Raji (cell line): ENCODE data around the gene PAPPA.

Experiments
- POLR2A ChIP-seq: IDR thresholded peaks from 2 replicates; pipeline ENCODE4 v1.6.1; 2011; ENCODE audit warnings: low read depth, low read length, control low read depth; ENCODE audit not compliant: insufficient read depth

The PAPPA gene, protein sequence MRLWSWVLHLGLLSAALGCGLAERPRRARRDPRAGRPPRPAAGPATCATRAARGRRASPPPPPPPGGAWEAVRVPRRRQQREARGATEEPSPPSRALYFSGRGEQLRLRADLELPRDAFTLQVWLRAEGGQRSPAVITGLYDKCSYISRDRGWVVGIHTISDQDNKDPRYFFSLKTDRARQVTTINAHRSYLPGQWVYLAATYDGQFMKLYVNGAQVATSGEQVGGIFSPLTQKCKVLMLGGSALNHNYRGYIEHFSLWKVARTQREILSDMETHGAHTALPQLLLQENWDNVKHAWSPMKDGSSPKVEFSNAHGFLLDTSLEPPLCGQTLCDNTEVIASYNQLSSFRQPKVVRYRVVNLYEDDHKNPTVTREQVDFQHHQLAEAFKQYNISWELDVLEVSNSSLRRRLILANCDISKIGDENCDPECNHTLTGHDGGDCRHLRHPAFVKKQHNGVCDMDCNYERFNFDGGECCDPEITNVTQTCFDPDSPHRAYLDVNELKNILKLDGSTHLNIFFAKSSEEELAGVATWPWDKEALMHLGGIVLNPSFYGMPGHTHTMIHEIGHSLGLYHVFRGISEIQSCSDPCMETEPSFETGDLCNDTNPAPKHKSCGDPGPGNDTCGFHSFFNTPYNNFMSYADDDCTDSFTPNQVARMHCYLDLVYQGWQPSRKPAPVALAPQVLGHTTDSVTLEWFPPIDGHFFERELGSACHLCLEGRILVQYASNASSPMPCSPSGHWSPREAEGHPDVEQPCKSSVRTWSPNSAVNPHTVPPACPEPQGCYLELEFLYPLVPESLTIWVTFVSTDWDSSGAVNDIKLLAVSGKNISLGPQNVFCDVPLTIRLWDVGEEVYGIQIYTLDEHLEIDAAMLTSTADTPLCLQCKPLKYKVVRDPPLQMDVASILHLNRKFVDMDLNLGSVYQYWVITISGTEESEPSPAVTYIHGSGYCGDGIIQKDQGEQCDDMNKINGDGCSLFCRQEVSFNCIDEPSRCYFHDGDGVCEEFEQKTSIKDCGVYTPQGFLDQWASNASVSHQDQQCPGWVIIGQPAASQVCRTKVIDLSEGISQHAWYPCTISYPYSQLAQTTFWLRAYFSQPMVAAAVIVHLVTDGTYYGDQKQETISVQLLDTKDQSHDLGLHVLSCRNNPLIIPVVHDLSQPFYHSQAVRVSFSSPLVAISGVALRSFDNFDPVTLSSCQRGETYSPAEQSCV (N-terminal part only)

DNA sequence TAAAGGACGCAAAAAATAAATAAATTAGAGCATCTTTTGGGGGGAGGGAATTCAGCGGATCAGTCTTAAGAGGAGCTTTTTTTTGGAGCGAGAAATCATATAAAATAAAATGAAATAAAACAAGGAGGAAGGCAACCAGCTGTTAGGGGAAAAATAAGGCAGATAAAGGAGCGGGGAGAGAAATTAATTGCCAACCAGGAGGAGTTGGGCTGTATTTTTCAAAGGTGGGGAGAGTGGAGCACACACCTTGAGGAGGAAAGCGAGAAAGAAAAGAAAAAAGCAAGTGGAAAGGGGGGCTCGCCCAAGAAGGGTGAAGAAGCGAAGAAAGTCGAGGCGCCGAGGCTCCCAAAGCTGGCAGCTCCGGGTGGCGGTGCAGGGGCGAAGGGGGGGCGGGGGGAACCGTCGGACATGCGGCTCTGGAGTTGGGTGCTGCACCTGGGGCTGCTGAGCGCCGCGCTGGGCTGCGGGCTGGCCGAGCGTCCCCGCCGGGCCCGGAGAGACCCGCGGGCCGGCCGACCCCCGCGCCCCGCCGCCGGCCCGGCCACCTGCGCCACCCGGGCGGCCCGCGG, at the start of gene PAPPA:
Gene PAPPA (plus strand): TSS at position 27 of the 569 bp plus-strand sequence. CDS start 382 bp downstream, at position 409.
- no peak for TF ChIP-seq POLR2A

DNA sequence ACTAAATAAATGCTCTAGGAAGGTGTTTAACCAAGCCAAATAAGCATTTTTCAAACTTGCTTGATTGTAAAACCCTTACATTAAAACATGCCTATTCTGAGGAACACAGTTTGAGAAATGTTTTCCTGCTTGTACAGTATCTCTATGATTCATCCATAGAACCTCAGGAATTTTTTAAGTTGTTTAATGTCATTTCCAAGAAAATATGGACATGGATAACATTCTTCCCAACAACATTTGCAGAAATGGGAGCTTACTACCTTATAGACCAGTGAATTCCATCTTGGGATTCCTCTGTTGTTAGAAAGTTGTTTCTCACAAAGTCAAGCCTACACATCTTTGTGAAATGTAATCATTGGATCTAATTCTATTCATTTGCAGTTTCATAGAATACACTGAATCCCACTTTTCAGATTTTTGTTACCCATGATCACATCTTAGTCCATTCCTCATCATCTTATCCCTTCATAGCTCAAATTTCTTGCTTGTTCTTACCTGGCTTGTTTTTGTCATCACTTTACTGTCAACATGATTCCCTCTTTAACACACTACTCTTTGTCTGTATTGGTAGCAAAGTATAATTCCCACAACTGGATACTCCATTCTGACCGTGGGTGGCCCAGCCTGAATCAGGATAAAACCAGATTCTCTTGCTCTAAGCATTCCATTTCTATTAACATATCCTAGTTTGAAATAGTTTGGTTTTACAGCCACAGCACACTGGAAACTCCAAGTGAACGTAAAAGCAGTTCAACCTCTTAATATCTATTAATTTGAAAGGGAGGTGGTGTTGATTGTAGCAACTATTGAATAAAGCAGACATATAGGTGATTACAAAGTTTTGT, 49.4 kb upstream of the PAPPA start:
- no peak for TF ChIP-seq POLR2A

DNA sequence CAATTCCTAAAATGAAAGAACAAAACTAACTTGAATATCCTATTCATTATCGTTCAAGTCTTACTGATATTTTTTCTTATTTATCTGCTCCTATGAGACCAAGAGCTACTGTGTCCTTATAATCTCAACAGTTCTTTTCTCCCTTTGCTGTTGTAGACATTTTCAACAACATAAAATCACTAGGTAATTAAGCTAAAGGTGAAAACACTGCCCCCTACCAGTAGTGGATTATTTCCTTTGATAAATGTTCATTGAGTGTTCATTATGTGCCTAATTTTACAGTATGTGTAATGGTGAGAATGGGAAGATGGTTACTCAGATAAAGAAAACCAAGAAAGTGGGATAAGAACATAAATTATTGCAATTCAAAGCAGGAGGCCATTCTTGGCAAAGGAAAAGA, 41.4 kb upstream of the PAPPA start:
- no peak for TF ChIP-seq POLR2A

DNA sequence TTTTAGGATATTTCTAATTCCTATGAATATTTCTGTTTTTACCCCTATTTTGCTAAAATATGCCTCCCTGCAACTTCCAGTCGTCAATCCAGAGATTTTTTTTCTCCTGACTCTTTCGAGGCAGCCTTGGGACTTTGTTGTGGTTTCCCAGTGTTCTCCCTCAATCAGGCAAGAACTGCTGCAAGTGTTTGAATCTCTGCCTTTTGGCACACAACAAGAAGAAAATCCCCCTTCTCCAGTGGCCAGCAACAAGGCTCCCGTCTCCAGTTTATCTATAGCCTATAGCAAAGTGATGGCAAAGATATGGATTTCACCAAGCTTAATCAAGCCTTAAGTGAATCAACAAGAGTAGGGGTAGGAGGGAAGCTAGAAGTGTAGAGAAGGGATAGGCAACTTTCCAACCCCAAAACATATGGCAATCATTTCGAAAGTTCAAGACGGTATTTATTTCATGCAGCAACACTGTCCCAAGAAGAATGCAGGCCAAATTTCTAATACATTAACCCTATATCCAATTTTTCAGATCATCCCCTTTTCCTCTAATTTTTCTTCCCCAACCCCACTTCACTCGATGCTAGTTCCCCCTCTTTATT, 37.7 kb upstream of the PAPPA start:
- no peak for TF ChIP-seq POLR2A

DNA sequence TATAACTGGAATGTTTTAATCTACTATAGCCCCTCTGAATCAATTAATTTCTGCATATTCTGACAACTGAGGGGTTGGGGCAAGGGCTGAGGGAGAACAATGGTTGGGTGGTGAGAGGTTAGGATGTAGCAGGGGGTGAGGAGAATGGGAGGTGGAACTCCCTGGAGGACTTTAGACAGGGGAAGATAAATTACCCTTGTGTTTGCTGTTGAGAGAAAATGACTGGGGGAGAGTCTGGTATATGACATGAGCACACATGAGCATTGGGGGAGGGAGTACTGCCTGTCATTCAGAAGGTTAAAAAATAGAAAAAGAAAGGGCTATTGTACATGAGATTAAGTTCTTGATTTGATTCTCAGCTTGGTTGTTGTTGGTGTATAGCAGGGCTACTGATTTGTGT, 37.2 kb upstream of the PAPPA start:
- TF ChIP-seq POLR2A = no peak

DNA sequence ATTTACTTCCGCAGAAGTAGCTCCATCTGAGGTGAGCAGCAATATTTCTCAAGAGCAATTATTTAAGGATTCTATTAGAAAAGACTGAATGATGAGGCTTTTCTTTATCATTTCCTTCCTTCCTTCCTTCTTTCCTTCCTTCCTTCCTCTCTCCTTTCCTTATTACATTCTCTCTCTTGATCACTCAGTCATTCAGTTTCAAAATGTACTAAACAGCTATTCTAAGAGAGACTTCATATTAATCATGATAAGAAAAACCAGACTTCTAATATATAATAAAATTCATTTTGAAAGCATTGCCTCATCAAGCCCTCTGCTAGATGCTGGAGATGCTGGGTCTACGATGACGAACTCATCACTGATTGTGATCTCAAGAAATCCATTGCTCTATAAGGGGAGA, 30.4 kb upstream of the PAPPA start:
- TF ChIP-seq POLR2A = no peak

DNA sequence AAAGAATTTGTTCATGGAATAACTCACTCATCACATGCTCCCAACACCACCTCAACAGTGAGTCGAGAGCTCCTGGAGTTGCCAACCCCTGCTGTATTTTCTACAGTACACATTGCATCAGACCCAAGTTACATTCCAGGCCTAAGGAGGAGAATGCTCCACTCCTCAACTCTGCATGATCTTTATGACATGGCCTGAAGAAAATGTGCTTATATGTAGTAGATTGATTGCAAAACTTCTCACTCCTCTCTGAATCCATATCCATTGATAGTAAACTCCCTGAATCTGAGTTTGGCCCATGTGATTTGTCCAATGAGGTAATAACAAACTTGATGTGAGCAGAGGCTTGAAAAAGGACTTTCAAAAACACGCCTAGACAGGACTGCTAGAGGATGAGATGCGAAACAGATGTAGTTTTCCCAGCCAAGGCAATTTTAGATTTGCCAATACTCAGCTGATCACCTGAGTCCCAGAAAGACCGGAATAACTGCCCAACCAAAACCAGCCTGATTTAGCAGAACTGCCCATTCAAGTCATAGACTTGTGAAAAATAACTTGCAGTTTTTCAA, 29.0 kb upstream of the PAPPA start:
- TF ChIP-seq POLR2A = no peak

DNA sequence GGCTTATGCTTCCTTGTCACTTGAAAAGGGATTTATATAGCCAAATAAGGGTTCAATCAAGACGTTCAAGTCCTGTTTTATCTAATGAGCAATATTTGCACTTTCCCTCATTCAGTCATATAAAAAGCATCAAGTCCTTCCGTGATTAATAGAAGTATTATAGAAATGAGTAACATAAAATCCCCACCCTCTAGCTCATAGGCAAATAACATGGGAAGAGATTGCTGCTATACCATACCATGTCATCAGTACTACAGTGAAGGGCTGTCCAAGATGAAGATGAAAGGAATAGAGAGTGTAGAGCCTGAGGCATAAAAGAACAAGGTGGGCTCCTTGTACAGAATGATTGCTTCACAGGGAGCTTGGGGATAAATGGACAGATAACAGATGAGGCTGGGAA, 20.4 kb upstream of the PAPPA start:
- no peak for TF ChIP-seq POLR2A

DNA sequence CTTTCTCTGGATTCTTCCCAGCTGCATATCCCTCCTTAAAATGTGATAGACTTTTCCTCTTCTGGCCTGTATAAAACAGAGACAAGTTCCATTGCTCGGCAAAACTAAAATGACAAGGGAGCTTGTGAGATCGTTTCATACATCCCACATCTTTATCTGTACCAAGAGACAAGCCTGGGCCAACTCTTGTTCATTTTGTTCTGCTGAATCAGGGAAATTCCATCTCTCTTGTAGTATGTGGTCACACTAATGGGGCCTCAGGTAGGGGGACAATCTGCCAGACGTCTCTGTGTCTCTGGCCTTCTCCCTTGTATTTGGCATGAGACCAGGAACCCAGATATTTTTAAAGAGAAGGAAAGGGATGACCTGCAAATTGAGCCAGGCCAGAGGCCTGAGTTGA, 18.6 kb upstream of the PAPPA start:
- TF ChIP-seq POLR2A = no peak

DNA sequence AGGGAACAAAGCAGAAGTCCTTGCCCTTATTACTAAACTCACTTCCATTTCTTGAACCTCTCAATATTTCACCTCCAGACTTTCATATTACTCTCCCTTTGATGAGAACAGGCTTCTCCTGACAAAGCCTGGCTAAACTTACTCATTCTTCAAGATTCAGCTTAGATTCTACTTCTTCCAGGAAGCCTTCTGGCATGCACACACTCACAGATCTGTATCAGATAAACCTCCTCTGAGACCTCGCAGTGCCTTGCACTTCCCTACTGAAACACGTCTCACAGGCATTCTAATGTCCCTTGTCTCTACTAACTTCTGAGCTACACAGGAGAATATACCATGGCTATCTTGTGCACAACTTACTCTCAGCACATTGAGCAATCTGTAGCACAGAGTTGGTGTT, 16.6 kb upstream of the PAPPA start:
- no peak for TF ChIP-seq POLR2A

DNA sequence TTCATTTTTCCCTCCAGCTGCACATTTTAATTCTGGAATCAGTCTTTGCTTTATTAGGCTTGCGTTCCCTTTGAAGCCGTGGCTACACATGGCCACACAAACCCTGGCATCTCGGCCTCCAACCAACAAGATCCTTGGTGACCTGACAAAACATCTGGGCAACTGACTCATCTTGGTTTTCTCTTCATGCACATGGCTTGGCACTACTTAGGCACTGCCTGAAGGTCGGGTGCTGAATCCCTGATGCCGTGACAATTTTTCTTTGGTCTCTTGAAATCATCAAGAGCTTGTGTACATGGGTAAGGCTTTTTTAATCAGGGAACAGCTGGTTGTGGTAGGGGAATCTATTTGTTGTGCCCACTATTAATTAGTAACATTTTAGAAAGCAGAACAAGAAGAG, 16.0 kb upstream of the PAPPA start:
- no peak for TF ChIP-seq POLR2A

DNA sequence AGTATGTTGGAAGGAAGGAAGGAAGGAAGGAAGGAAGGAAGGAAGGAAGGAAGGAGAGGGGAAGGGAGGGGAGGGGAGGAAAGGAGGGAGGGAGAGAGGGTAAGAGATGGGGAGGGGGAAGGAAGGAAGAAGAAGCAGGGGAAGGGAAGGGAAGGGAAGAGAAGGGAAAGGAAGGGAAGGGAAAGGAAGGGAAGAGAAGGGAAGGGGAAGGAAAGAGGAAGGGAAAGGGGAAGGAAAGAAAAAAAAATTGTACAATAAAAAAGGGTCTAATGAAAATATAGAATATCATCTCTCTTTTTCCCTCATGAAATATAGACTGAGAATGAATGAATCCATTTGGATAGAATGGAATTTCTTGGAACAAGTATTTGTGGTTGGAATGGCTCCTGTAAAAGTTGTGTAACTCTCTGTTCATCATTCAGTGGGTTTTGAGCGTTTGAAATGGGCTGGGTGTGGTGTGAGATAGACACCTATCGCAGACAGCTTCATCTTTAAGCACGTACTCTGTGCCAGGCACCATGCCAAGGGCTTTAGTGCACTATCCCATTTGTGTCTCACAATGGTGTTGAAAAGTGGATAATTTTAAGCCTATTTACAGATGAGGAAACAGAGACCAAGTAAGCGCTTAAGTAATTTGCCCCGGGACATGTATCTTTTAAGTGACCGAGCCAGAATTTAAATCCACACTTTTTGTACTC, 11.6 kb upstream of the PAPPA start:
- no peak for TF ChIP-seq POLR2A
